H9 (cell line): ENCODE results near the gene LAMB1. TPM values are rescaled to one million over a fixed set of nuclear protein-coding genes. Genes with fewer than 3 reads are reported as not detected.

Experiments used
- DNase-seq: peaks from one replicate; pipeline ENCODE4 v3.0.0-alpha.2; 2017
- H2AFZ ChIP-seq: one replicate; pipeline ENCODE4 v1.6.1; 2013; ENCODE audit warnings: mild to moderate bottlenecking, low read length, control low read depth, moderate library complexity
- H2AK5ac ChIP-seq: 2 replicates; pipeline ENCODE4 v1.6.1; 2013; ENCODE audit warnings: low read length, control low read depth, mixed read lengths; ENCODE audit not compliant: insufficient read length
- H2BK120ac ChIP-seq: one replicate; pipeline ENCODE4 v1.6.1; 2013; ENCODE audit warnings: low read depth, mild to moderate bottlenecking, low read length, control low read depth, inconsistent platforms; ENCODE audit not compliant: poor library complexity, severe bottlenecking
- H2BK12ac ChIP-seq: 2 replicates; pipeline ENCODE4 v1.6.1; 2013; ENCODE audit warnings: low read length, control low read depth, mixed read lengths, low read depth; ENCODE audit not compliant: insufficient read length
- H2BK15ac ChIP-seq: 2 replicates; pipeline ENCODE4 v1.6.1; 2013; ENCODE audit warnings: low read depth, low read length, control low read depth
- H2BK20ac ChIP-seq: one replicate; pipeline ENCODE4 v1.6.1; 2013; ENCODE audit warnings: low read depth, mild to moderate bottlenecking, low read length, control low read depth, inconsistent platforms; ENCODE audit not compliant: poor library complexity, severe bottlenecking
- H2BK5ac ChIP-seq: 2 replicates; pipeline ENCODE4 v1.6.1; 2013; ENCODE audit warnings: low read length, control low read depth, mixed read lengths; ENCODE audit not compliant: insufficient read length
- H3K14ac ChIP-seq: 2 replicates; pipeline ENCODE4 v1.6.1; 2013; ENCODE audit warnings: low read length, control low read depth; ENCODE audit not compliant: insufficient read depth
- H3K18ac ChIP-seq: 2 replicates; pipeline ENCODE4 v1.6.1; 2013; ENCODE audit warnings: low read depth, mild to moderate bottlenecking, mixed read lengths, low read length, control low read depth; ENCODE audit not compliant: insufficient read length
- H3K23ac ChIP-seq: 2 replicates; pipeline ENCODE4 v1.6.1; 2013; ENCODE audit warnings: low read length, control low read depth, mixed read lengths, low read depth; ENCODE audit not compliant: insufficient read length
- H3K23me2 ChIP-seq: 2 replicates; pipeline ENCODE4 v1.6.1; 2013; ENCODE audit warnings: low read depth, mild to moderate bottlenecking, mixed read lengths, low read length, control low read depth; ENCODE audit not compliant: insufficient read length, poor library complexity, severe bottlenecking
- H3K27ac ChIP-seq: 2 replicates; pipeline ENCODE4 v1.5.1; 2013; ENCODE audit warnings: low read length, control low read depth, mixed read lengths, low read depth; ENCODE audit not compliant: insufficient read length
- H3K27me3 ChIP-seq: 2 replicates; pipeline ENCODE4 v1.6.1; 2013; ENCODE audit warnings: low read length, control low read depth, inconsistent platforms; ENCODE audit not compliant: insufficient read depth
- H3K4ac ChIP-seq: 2 replicates; pipeline ENCODE4 v1.6.1; 2013; ENCODE audit warnings: low read depth, mild to moderate bottlenecking, control low read depth, inconsistent platforms, low read length, moderate library complexity
- H3K4me1 ChIP-seq: 2 replicates; pipeline ENCODE4 v1.6.1; 2013; ENCODE audit warnings: low read length, control low read depth, inconsistent platforms; ENCODE audit not compliant: insufficient read depth
- H3K4me2 ChIP-seq: 2 replicates; pipeline ENCODE4 v1.6.1; 2013; ENCODE audit warnings: low read length, control low read depth, mixed read lengths; ENCODE audit not compliant: insufficient read length, insufficient read depth
- H3K56ac ChIP-seq: 2 replicates; pipeline ENCODE4 v1.6.1; 2013; ENCODE audit warnings: low read depth, mild to moderate bottlenecking, mixed read lengths, low read length, control low read depth; ENCODE audit not compliant: insufficient read length
- H3K79me1 ChIP-seq: 2 replicates; pipeline ENCODE4 v1.6.1; 2013; ENCODE audit warnings: low read depth, mild to moderate bottlenecking, moderate library complexity, low read length, control low read depth, inconsistent platforms; ENCODE audit not compliant: insufficient read depth, poor library complexity, severe bottlenecking
- H3K79me2 ChIP-seq: 2 replicates; pipeline ENCODE4 v1.6.1; 2013; ENCODE audit warnings: low read length, control low read depth, inconsistent platforms; ENCODE audit not compliant: insufficient read depth
- H3K9ac ChIP-seq: 2 replicates; pipeline ENCODE4 v1.6.1; 2013; ENCODE audit warnings: low read length, control low read depth, mixed read lengths; ENCODE audit not compliant: insufficient read length; ENCODE audit errors: extremely low read depth
- H3K9me3 ChIP-seq: one replicate; pipeline ENCODE4 v1.6.1; 2013; ENCODE audit warnings: low read depth, low read length, inconsistent platforms; ENCODE audit not compliant: control insufficient read depth
- H3T11ph ChIP-seq: one replicate; pipeline ENCODE4 v1.6.1; 2013; ENCODE audit warnings: mild to moderate bottlenecking, low read length, control low read depth, inconsistent platforms
- H4K20me1 ChIP-seq: one replicate; pipeline ENCODE4 v1.6.1; 2013; ENCODE audit not compliant: control insufficient read depth, insufficient read length, insufficient read depth
- H4K5ac ChIP-seq: 2 replicates; pipeline ENCODE4 v1.6.1; 2013; ENCODE audit warnings: low read depth, mild to moderate bottlenecking, mixed read lengths, low read length, control low read depth; ENCODE audit not compliant: insufficient read length
- H4K8ac ChIP-seq: replicated peaks from 2 replicates; pipeline ENCODE4 v1.6.1; 2013; ENCODE audit warnings: low read length, control low read depth, mixed read lengths, low read depth; ENCODE audit not compliant: insufficient read length
- H4K91ac ChIP-seq: 2 replicates; pipeline ENCODE4 v1.6.1; 2013; ENCODE audit warnings: low read depth, mild to moderate bottlenecking, moderate library complexity, mixed read lengths, low read length, control low read depth; ENCODE audit not compliant: insufficient read length
- H3K27ac Mint-ChIP-seq, 3 experiments: 2 replicates in 2 of 3; 3 replicates in 1 of 3; pipeline ENCODE4 v1.8.0; 2020 to 2021; ENCODE audit warnings: mixed read lengths in 3 of 3, mild to moderate bottlenecking in 1 of 3, moderate library complexity in 1 of 3
- H3K27me3 Mint-ChIP-seq: 2 replicates; pipeline ENCODE4 v1.8.0; 2021; ENCODE audit warnings: low read depth, mild to moderate bottlenecking, moderate library complexity, mixed read lengths
- H3K36me3 Mint-ChIP-seq, 3 experiments: 2 replicates in 2 of 3; 3 replicates in 1 of 3; pipeline ENCODE4 v1.8.0; 2020 to 2021; ENCODE audit warnings: low read depth in 3 of 3, mixed read lengths in 3 of 3; ENCODE audit not compliant: insufficient read depth in 1 of 3
- H3K4me1 Mint-ChIP-seq, 2 experiments: 2 replicates each; pipeline ENCODE4 v1.8.0; 2020; ENCODE audit warnings: mixed read lengths in 2 of 2
- H3K4me3 Mint-ChIP-seq, 2 experiments: 2 replicates in 1 of 2; 3 replicates in 1 of 2; pipeline ENCODE4 v1.8.0; 2020 to 2021; ENCODE audit warnings: mild to moderate bottlenecking in 2 of 2, mixed read lengths in 2 of 2, moderate library complexity in 1 of 2
- H3K9me3 Mint-ChIP-seq, 2 experiments: 2 replicates in 1 of 2; 3 replicates in 1 of 2; pipeline ENCODE4 v1.8.0; 2020; ENCODE audit warnings: mild to moderate bottlenecking in 2 of 2, mixed read lengths in 2 of 2, moderate library complexity in 1 of 2
- CTCF ChIP-seq: fragments of 200-600 bp; sonication (generic); conservative IDR thresholded peaks from 3 replicates; pipeline ENCODE4 v1.8.0; 2021; ENCODE audit warnings: antibody characterized with exemption, mild to moderate bottlenecking
- total RNA-seq: library from RNA; stranded (reverse); gene quantifications from 2 replicates; pipeline ENCODE4 v1.2.1, GENCODE V29; 2021

LAMB1 gene
- total RNA-seq, 1 experiment from 2014 or later, result 75.8 TPM

- Histone ChIP-seq H4K5ac (no peak overlapping the region), H3K79me1 (peaks cover 6% of the 10 kb centered on the region), H3K27me3 (no peaks in the 10 kb centered on the region), H2BK12ac (no peak overlapping the region), H3K14ac (no peak overlapping the region), H3K4me1 (no peaks in the 10 kb centered on the region), H2AK5ac (no peak overlapping the region), H3T11ph (no peak overlapping the region), H3K4me2 (no peak overlapping the region), H3K56ac (no peak overlapping the region), H4K91ac (no peak overlapping the region), H2BK120ac (no peak overlapping the region), H3K27ac (no peak overlapping the region), H4K20me1 (no peaks in the 10 kb centered on the region), H3K4ac (no peak overlapping the region), H3K9ac (no peak overlapping the region), H2AFZ (no peak overlapping the region), H2BK5ac (no peak overlapping the region), H2BK15ac (no peak overlapping the region), H3K23me2 (no peaks in the 10 kb centered on the region), H3K23ac (no peak overlapping the region), H3K18ac (no peak overlapping the region), H3K9me3 (no peaks in the 10 kb centered on the region), H4K8ac (no peak overlapping the region), H3K79me2 (no peaks in the 10 kb centered on the region; the same call in 1 of the 2 replicates), H2BK20ac (no peak overlapping the region)
- Mint-ChIP-seq H3K4me3 (no peak overlapping the region), H3K36me3 (peaks cover 11 to 54% (median 35%) of the 10 kb centered on the region in 3 experiments; a peak in 5 of 7 replicates), H3K27ac (peak overlapping the region; percentile 25 to 59 (median 42); a peak in 5 of 7 replicates), H3K4me1 (peaks cover 14 to 19% of the 10 kb centered on the region in 2 experiments), H3K27me3 (no peaks in the 10 kb centered on the region), H3K9me3 (no peaks in the 10 kb centered on the region)
- DNase-seq, result no peak
- no peak for TF ChIP-seq CTCF
Measured at GRCh38 chr7:107902381-107902780, 100.6 kb downstream of the LAMB1 start.
